ENCODE results near the gene KIAA1217.

KIAA1217 gene

DNA sequence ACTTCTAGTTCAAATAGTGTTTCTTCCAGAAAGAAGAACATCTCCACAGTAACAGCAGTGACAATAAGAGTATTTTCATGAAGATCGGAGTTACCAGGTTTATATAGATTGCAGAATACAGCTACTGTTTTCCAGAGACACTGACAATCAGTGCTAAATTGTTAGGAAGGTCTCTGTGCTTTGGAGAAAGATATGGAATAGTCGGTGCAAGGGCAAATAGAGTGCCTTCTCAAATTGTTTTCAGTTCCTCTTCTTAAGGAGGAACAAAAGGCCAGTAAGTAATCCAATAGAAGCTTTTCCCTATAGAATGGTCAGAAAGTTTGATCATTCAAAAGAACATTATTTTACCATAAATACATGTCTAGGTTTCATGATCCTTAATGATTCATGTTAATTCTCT lies 2.6 kb upstream of the KIAA1217 start:
- TF ChIP-seq, protein P1, sequence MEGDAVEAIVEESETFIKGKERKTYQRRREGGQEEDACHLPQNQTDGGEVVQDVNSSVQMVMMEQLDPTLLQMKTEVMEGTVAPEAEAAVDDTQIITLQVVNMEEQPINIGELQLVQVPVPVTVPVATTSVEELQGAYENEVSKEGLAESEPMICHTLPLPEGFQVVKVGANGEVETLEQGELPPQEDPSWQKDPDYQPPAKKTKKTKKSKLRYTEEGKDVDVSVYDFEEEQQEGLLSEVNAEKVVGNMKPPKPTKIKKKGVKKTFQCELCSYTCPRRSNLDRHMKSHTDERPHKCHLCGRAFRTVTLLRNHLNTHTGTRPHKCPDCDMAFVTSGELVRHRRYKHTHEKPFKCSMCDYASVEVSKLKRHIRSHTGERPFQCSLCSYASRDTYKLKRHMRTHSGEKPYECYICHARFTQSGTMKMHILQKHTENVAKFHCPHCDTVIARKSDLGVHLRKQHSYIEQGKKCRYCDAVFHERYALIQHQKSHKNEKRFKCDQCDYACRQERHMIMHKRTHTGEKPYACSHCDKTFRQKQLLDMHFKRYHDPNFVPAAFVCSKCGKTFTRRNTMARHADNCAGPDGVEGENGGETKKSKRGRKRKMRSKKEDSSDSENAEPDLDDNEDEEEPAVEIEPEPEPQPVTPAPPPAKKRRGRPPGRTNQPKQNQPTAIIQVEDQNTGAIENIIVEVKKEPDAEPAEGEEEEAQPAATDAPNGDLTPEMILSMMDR (IDR thresholded peaks at IDR 0.05; ENCODE audit: insufficient read depth, low read length, missing control alignments) = no peak
- CTCF ChIA-PET = interaction anchor here (0.6 to 2.5 kb wide), 4 partner anchors 9 to 1110 kb away, joined by 3 to 18 read pairs (median 5); no protein-coding TSS in a partner anchor
- H3K4me3 ChIP-seq (ENCODE audit: low read depth, low read length) = no peak overlapping the region
- DNase-seq (ENCODE audit: low read depth, low spot score) = no peak
- POLR2A ChIA-PET = no interaction called here

DNA sequence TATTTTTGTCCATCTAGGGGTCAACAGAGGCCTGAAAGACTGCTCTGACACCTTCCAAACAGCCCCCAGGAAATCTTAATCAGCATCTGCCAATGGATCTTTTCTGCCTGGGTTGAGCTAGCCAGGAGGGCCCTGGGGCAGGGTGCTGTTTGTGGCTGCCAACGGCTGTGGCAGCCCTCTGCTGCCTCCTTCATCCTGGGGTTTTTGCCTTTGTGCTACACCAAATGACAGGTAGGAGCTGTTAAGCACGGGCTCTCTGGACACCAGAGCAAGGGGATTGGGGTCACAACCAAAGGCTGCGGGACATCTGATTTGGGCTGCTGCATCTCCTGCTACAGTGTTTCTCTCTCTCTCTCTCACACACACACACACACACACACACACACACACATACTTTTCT lies 2.0 kb upstream of the KIAA1217 start:
- no peak overlapping the region for H3K4me3 ChIP-seq (ENCODE audit: low read depth, low read length)
- no peak for DNase-seq (ENCODE audit: low read depth, low spot score)
- TF ChIP-seq, protein P1 (IDR thresholded peaks at IDR 0.05; ENCODE audit: insufficient read depth, low read length, missing control alignments) = no peak
- ChIA-PET CTCF (interaction anchor here (0.6 to 2.5 kb wide), 4 partner anchors 10 to 310 kb away, joined by 3 to 18 read pairs (median 5); no protein-coding TSS in a partner anchor), POLR2A (no interaction called here)

DNA sequence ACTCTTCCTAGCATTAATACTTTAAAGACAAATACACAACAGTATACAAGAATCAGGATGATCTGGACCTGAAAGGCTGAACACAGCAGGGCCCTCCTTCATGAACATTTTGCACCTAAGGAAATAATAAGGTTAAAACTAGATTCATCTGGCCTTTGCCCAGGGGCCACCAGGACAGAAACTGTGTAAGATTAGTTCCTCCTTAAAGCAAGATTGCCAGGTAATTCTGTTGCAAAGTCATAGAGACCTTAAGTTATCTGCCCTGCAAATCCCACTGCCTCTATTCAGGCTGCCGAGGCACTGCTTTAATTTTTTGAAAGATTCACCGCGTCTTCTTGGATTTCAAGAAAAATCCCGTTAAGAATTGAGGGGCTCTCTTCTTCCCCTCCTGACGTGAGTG lies 1.6 kb upstream of the KIAA1217 start:
- POLR2A ChIA-PET = no interaction called here
- no peak overlapping the region for H3K4me3 ChIP-seq (ENCODE audit: low read depth, low read length)
- DNase-seq (ENCODE audit: low read depth, low spot score) = no peak
- CTCF ChIA-PET = interaction anchor here (0.6 to 2.5 kb wide), 2 partner anchors 10 to 310 kb away, joined by 3 to 18 read pairs; no protein-coding TSS in a partner anchor
- TF ChIP-seq, protein P1 (IDR thresholded peaks at IDR 0.05; ENCODE audit: insufficient read depth, low read length, missing control alignments) = no peak

DNA sequence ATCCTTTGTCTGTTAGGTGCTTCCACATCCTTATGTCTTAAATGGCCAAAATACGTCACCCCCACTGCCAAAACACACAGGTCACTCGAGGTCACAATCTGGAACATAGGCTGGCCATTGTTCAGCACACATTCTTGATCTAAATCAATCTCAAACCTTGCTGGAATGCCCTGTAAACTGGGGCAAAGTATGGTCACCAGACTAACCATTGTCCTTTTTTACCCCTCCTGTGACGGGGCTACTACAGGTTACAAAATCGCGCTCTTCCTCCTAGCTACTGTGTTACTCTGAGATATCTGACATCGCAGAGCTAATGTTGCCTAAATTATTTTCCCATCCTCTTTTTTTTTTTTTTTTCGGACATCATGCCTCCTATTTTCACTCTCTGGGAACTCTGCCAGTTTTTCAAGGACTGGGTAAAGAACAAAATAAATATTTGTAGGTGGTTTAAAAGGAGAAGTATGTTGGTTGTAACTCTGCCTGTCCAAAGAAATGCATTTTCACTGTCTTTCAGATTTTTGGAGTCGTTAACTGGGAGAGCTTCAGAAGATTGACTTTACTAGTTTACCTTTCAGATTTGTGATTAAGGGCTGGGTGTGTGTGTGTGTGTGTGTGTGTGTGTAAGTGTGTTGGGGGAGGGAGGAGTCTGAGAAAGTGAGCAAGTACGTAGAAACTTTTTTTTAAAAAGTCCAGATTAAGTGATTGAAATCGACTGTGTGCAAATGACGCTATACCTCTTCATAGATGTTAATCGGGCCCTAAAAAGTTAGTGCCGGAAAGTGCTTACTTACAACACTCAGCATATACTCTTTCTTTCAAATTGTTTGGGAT lies 942 bp upstream of the KIAA1217 start:
- POLR2A ChIA-PET = no interaction called here
- H3K4me3 ChIP-seq (ENCODE audit: low read depth, low read length) = no peak overlapping the region; the same call in 1 of the 2 replicates
- CTCF ChIA-PET = no interaction called here
- no peak for DNase-seq (ENCODE audit: low read depth, low spot score)
- TF ChIP-seq, protein P1 (IDR thresholded peaks at IDR 0.05; ENCODE audit: insufficient read depth, low read length, missing control alignments) = no peak

DNA sequence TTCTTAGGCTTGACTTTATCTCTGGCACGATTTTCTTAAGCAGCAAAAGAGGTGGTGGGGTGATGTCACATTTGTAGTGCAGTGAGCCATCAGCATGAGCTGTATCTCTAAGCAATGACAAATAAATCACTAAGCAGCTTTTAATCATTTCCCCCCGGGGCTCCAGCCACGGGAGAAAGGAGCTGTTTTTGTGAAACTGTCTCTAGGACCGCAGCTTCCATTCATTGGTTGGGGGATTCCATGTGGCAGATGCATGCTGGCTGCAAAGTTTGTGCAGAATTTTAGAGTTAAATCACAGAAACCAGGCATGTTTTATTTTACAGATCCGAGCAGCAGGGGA lies 464 bp downstream of the KIAA1217 start:
- no peak for DNase-seq (ENCODE audit: low read depth, low spot score)
- peak overlapping the region; percentile 59 for H3K4me3 ChIP-seq (ENCODE audit: low read depth, low read length)
- TF ChIP-seq, protein P1 (IDR thresholded peaks at IDR 0.05; ENCODE audit: insufficient read depth, low read length, missing control alignments) = no peak
- CTCF ChIA-PET = interaction anchor here (0.8 to 3.8 kb wide), 9 partner anchors 9 to 310 kb away, joined by 3 to 24 read pairs (median 5); no protein-coding TSS in a partner anchor
- POLR2A ChIA-PET = interaction anchor here (1.2 kb wide), 1 partner anchor 124 kb away, joined by 3 read pairs; no protein-coding TSS in a partner anchor

DNA sequence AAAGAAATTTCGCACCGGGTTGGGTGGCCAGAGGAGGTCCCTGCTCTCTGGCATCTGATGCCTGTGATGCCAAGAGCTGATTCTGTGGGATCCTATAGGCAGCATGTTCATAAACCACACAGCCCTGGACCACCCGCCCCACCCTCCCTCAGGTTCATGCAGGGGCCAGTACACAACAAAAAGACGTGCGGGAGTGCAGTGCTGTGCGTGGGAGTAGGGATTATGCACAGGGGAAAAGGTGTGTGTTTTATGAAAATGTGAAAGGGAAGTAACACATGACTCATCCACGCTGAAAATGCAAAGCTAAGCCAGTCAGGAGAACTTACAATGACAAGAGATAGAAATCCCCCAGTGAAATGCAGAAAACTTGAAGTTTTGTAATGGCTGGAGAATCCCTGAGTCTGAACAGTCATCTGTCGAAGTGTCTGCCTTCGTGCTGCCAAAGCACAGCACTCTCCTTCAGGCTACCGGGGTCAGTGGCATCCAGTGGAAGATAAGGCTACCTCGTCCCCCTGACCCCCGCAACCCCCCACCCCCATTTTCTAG lies 1.1 kb downstream of the KIAA1217 start:
- POLR2A ChIA-PET = no interaction called here
- peak overlapping the region; percentile 59 for H3K4me3 ChIP-seq (ENCODE audit: low read depth, low read length)
- CTCF ChIA-PET = interaction anchor here (0.8 to 3.8 kb wide), 10 partner anchors 12 to 347 kb away, joined by 3 to 24 read pairs (median 4); no protein-coding TSS in a partner anchor
- TF ChIP-seq, protein P1 (IDR thresholded peaks at IDR 0.05; ENCODE audit: insufficient read depth, low read length, missing control alignments) = no peak
- DNase-seq (ENCODE audit: low read depth, low spot score) = peak; percentile 34
